Measurements from ENCODE around the gene ZNF527.
A peak's percentile ranks its signal among the peaks of the same experiment; 100 is the strongest.
"Not testable (repeated sequence)": the region's sequence is repeated elsewhere in the genome, so short reads cannot be mapped to it uniquely, and the experiment has no call there.

The ZNF527 gene

GRCh38 chr19:37370880-37371661 is at the start of gene ZNF527:
Gene ZNF527 (plus strand): TSS chr19:37371099. CDS start chr19:37374199, 3,100 bp downstream.
- DNase-seq, result peak; percentile 99

- DNase-seq, result peak; percentile 73
These were observed 41.2 kb upstream of the ZNF527 start for GRCh38 chr19:37329686-37330085.

GRCh38 chr19:37332839-37333238 is 38.1 kb upstream of the ZNF527 start:
- DNase-seq, result no peak

GRCh38 chr19:37333457-37333856 is 37.4 kb upstream of the ZNF527 start:
- DNase-seq, result no peak

DNA sequence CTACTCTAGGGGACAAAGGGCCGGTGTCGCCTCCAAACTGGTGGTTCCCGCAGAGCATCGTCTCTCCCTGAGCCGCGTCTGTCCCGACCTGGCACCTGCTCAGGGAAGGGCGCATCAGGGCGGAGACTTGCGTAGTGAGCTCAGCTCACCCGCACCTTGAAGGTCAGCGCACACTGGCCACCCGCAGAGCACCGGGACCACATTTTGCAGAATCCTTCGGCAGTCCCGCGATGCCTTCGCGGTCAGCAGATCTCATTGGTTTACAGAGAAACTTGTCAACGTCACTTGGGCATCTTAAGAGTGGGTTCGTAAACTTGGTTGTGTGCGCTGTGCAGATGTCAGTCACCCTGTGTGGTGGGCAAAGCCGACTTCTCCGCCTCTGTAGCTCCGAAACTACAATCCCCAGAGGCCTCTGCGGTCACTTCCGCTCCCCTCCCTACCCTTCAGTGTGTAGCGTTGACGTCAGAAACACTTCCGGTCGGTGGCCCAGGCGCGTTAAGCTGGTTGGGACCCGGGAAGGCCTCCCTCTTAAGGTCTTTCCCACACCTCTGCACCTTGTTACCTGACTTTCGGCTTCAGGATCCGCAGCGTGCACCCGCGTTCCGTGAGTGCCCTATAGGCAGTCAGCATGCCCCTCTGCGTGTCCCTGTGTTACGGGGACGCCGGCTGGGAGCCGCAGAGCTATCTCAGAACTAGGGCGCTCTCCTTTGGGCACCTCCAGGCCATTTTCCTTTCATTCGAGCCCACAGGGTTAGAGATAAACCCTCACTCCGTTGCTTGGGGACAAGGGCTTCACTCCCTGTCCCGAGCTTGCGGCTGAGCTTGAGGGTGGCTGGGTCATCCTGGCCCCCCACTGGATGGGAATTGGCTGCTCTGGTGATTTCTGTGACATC is 36.5 kb upstream of the ZNF527 start:
- DNase-seq, result no peak

DNA sequence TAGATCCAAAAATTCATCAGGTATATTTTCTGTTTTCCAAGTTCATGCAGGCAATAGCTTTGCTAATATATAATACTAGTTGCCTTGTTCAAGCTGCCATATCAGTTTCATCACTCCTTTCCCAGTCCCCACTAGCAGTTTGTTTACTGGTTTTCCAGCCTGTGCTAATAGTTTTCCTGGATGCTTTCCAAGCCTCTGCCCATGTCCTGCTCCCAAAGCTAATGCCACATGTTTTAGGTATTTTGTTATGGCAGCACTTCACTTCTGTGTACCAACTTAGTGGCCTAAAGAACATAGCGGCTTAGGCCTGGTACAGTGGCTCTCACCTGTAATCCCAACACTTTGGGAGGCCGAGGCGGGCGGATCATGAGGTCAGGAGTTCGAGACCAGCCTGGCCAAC is 28.1 kb upstream of the ZNF527 start:
- DNase-seq, result no peak

GRCh38 chr19:37346091-37346490 is 24.8 kb upstream of the ZNF527 start:
- DNase-seq, result no peak

GRCh38 chr19:37348060-37348459 is 22.8 kb upstream of the ZNF527 start:
- no peak for DNase-seq

DNA sequence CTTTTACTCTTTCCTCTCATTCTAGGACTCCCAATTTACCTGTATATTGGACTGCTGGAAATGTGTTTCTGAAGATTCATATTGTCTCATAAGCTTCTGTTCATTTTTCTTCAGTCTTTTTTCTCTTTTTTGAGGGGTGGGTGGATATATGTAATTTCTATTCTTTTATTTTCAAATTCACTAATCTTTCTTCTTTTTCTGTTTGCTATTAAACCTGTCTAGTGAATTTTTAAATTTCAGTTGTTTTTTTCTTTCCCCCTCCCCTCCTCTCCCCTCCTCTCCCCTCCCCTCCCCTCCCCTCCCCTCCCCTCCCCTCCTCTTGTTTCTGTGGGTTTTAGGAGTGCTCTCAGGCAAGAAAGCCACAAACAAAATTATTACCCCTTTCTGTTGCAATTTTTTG is 16.9 kb upstream of the ZNF527 start:
- no peak for DNase-seq

DNA sequence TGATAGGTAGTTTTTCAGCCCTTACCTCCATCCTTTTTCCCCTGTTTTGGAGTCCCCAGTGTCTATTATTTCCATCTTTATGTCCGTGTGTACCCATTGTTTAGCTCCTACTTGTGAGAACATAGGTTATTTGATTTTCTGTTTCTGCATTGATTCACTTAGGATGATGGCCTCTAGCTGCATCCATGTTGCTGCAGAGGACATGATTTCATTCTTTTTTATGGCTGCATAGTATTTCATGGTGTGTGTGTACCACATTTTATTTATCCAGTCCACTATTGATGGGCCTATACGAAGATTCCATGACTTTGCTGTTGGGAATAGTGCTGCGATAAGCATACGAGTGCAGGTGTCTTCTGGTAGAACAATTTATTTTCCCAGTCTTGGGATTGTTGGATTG is 15.0 kb upstream of the ZNF527 start:
- DNase-seq, result no peak

DNA sequence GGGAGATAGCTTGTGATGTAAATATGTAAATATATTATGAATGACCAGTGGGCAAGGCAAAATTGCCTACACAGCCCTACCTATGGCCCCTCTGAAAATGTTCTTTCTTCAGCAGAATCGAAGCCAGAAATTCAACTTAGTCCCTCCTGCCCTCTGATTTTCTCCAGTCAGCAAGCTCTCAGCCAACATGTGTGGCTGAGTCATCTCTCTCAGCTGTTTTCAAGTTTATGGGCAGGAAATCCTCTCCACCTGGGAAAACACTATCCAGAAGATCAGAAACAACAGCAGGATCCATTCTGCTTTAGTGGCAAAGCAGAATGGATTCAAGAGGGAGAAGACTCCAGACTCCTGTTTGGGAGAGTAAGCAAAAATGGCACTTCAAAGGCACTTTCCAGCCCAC is 8.9 kb upstream of the ZNF527 start:
- DNase-seq, result peak; percentile 24

GRCh38 chr19:37362733-37363132 is 8.2 kb upstream of the ZNF527 start:
- peak; percentile 68 for DNase-seq

GRCh38 chr19:37370386-37370879 is 466 bp upstream of the ZNF527 start:
- DNase-seq, result not testable (repeated sequence)

- no peak for DNase-seq
These were observed 18.3 kb downstream of the ZNF527 start for GRCh38 chr19:37389234-37389633.

DNA sequence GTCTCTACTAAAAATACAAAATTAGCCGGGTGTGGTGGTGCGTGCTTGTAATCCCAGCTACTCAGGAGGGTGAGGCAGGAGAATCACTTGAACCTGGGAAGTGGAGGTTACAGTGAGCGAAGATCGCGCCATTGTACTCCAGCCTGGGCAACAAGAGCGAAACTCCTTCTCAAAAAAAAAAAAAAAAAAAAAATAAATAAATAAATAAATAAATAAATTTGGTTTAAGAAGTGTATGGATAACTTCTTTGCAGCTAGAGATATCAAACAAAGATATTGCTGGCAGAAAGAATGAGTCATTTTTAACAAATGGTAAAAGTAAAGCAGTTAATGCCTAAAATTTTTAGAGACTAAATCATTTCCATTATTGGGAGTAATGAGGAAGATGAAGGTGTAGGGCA is 20.5 kb downstream of the ZNF527 start:
- DNase-seq, result not testable (repeated sequence)

DNA sequence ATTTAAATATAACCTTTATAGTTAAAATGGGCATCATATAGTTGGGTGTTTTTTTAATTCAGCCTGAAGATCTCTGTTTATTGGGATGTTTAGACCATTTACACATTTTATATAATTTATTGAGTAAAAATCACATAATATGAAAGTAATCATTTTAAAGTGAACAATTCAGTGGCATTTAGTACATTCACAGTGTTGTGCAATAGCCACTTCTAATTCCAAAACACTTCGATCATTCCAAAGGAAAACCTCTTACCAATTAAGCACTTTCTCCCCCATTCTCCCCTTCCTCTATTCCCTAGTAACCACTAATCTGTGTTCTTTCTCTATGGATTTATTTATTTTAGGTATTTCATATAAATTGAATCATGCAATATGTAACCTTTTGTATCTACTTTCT is 30.2 kb downstream of the ZNF527 start:
- no peak for DNase-seq

DNA sequence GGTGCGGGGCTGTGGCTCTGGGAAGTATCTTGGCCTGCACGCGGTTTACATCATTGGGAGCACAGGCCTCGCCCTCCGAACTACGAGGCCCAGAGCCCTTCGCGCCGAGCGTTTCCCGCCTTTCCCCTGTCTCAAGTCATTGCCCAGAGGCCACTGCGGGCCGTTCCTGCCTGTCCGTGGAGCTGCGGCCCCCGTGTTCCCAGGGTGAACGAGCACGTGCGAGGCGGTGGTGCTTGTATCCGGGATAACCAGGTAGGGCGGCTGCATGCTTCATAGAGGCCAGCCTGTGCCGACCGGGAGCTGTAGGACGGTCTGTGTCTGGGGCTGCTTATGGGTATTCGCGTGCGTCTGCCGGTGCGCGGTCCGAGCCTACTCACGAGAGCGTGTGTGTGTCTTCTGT is 32.5 kb downstream of the ZNF527 start:
- DNase-seq, result no peak

DNA sequence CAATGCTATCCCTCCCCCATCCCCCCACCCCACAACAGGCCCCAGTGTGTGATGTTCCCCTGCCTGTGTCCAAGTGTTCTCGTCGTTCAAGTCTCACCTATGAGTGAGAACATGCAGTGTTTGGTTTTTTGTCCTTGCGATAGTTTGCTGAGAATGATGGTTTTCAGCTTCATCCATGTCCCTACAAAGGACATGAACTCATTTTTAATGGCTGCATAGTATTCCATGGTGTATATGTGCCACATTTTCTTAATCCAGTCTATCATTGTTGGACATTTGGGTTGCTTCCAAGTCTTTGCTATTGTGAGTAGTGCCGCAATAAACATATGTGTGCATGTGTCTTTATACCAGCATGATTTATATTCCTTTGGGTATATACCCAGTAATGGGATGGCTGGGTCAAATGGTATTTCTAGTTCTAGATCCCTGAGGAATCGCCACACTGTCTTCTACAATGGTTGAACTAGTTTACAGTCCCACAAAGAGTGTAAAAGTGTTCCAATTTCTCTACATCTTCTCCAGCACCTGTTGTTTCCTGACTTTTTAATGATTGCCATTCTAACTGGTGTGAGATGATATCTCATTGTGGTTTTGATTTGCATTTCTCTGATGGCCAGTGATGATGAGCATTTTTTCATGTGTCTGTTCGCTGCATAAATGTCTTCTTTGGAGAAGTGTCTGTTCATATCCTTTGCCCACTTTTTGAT is 35.4 kb downstream of the ZNF527 start:
- DNase-seq, result not testable (repeated sequence)

GRCh38 chr19:37412700-37413099 is 41.8 kb downstream of the ZNF527 start:
- DNase-seq, result peak; percentile 24

- peak; percentile 46 for DNase-seq
These were observed 42.6 kb downstream of the ZNF527 start for GRCh38 chr19:37413313-37414084.

Data from DMS53 (cell line).